OCI-LY1 (cell line): ENCODE results near the gene SFT2D2.

Source experiments
- H2AFZ ChIP-seq: fragments of 200-600 bp; sonication (generic), shearing (Covaris generic); 2 replicates; pipeline ENCODE4 v1.6.0; 2014; ENCODE audit warnings: antibody characterized with exemption, mild to moderate bottlenecking, low read length
- H3F3A ChIP-seq: fragments of 200-600 bp; sonication (generic), shearing (Covaris generic); 2 replicates; pipeline ENCODE4 v1.6.0; 2014; ENCODE audit warnings: mild to moderate bottlenecking, antibody characterized with exemption, low read length, moderate library complexity; ENCODE audit not compliant: insufficient read depth
- H3K27ac ChIP-seq: fragments of 200-600 bp; sonication (generic); 2 replicates; pipeline ENCODE4 v1.5.1; 2014; ENCODE audit warnings: low read length, mixed run types, mild to moderate bottlenecking, low read depth; ENCODE audit not compliant: poor library complexity, severe bottlenecking
- H3K27me3 ChIP-seq: fragments of 200-600 bp; sonication (generic); 2 replicates; pipeline ENCODE4 v1.6.0; 2014; ENCODE audit warnings: antibody characterized with exemption, mild to moderate bottlenecking, low read length, moderate library complexity; ENCODE audit not compliant: insufficient read depth
- H3K36me3 ChIP-seq: fragments of 200-600 bp; sonication (generic); 2 replicates; pipeline ENCODE4 v1.6.1; 2014; ENCODE audit warnings: mild to moderate bottlenecking, antibody characterized with exemption, low read length, moderate library complexity, mixed read lengths; ENCODE audit not compliant: insufficient read depth
- H3K4me1 ChIP-seq: fragments of 200-600 bp; sonication (generic); 2 replicates; pipeline ENCODE4 v1.5.1; 2014; ENCODE audit warnings: mild to moderate bottlenecking, low read length, moderate library complexity; ENCODE audit not compliant: insufficient read depth, severe bottlenecking
- H3K4me2 ChIP-seq: fragments of 200-600 bp; sonication (generic), shearing (Covaris generic); 2 replicates; pipeline ENCODE4 v1.6.1; 2014; ENCODE audit warnings: low read length
- H3K4me3 ChIP-seq: fragments of 200-600 bp; sonication (generic); 2 replicates; pipeline ENCODE4 v1.5.1; 2014; ENCODE audit warnings: low read length, low read depth, mild to moderate bottlenecking, mixed read lengths; ENCODE audit not compliant: poor library complexity, severe bottlenecking
- H3K79me2 ChIP-seq: fragments of 200-600 bp; shearing (Covaris generic); 2 replicates; pipeline ENCODE4 v1.6.1; 2016; ENCODE audit warnings: mixed run types, low read length, mixed read lengths; ENCODE audit not compliant: insufficient read depth
- H3K9ac ChIP-seq: fragments of 200-600 bp; sonication (generic), shearing (Covaris generic); 2 replicates; pipeline ENCODE4 v1.6.1; 2014; ENCODE audit warnings: mild to moderate bottlenecking, low read length, mixed read lengths
- H3K9me2 ChIP-seq: fragments of 200-600 bp; sonication (generic), shearing (Covaris generic); 2 replicates; pipeline ENCODE4 v1.6.1; 2014; ENCODE audit warnings: low read depth, mild to moderate bottlenecking, low read length, mixed read lengths
- H3K9me3 ChIP-seq: fragments of 200-600 bp; shearing (Covaris generic); 2 replicates; pipeline ENCODE4 v1.6.1; 2014; ENCODE audit warnings: low read length, mixed read lengths
- H4K20me1 ChIP-seq: fragments of 200-600 bp; sonication (generic), shearing (Covaris generic); 2 replicates; pipeline ENCODE4 v1.6.0; 2016; ENCODE audit warnings: mild to moderate bottlenecking, low read length; ENCODE audit not compliant: insufficient read depth
- CTCF ChIP-seq: fragments of 200-600 bp; sonication (generic), shearing (Covaris generic); IDR thresholded peaks from 2 replicates; pipeline ENCODE4 v1.5.1; 2017; ENCODE audit warnings: mild to moderate bottlenecking, antibody characterized with exemption, low read length, moderate library complexity, mixed read lengths
- EZH2 ChIP-seq: fragments of 200-600 bp; sonication (generic), shearing (Covaris generic); IDR thresholded peaks from 2 replicates; pipeline ENCODE4 v1.8.0; 2017; ENCODE audit warnings: borderline replicate concordance, mixed run types, mild to moderate bottlenecking, antibody characterized with exemption, low read length, moderate library complexity, mixed read lengths

SFT2D2 gene

DNA sequence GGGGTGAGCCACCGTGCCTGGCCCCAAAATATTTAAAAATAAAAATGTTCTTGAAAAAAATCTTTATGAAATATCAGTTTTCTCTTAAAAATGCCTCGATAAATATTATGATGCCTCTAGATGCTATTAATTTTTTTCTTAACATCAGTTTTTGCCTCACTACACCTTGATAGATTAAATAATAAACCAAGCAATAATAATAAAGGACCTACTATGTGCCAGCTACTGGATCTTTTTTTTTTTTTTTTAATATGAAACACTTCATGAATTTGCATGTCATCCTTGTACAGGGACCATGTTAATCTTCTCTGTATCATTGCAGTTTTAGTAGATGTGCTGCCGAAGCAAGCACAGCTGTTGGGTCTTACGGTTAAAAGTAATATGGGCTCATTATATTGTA is 37.3 kb downstream of the SFT2D2 start:
- Histone ChIP-seq H3K79me2 (no peaks in the 10 kb centered on the region), H3F3A (no peaks in the 10 kb centered on the region), H3K36me3 (peaks cover 22% of the 10 kb centered on the region), H3K27me3 (no peaks in the 10 kb centered on the region), H3K9me2 (no peaks in the 10 kb centered on the region), H3K4me3 (no peak overlapping the region), H3K4me1 (no peaks in the 10 kb centered on the region), H3K4me2 (no peak overlapping the region), H4K20me1 (no peaks in the 10 kb centered on the region), H3K9ac (no peak overlapping the region), H3K9me3 (no peaks in the 10 kb centered on the region), H3K27ac (no peak overlapping the region), H2AFZ (no peak overlapping the region)
- TF ChIP-seq CTCF (no peak), EZH2 (no peak)

- no peaks in the 10 kb centered on the region for H3K9me2 ChIP-seq
- no peaks in the 10 kb centered on the region for H4K20me1 ChIP-seq
- H3K27ac ChIP-seq: no peak overlapping the region
- H3K9ac ChIP-seq: no peak overlapping the region
- no peak overlapping the region for H3K4me2 ChIP-seq
- H3K36me3 ChIP-seq: peaks cover 21% of the 10 kb centered on the region
- H3F3A ChIP-seq: no peaks in the 10 kb centered on the region
- no peak for TF ChIP-seq CTCF
- TF ChIP-seq EZH2: no peak
- no peaks in the 10 kb centered on the region for H3K9me3 ChIP-seq
- H2AFZ ChIP-seq: no peak overlapping the region
- H3K4me1 ChIP-seq: no peaks in the 10 kb centered on the region
- H3K4me3 ChIP-seq: no peak overlapping the region
- no peaks in the 10 kb centered on the region for H3K79me2 ChIP-seq
- H3K27me3 ChIP-seq: no peaks in the 10 kb centered on the region
These were observed 38.5 kb downstream of the SFT2D2 start for GRCh38 chr1:168264296-168264695.

- Histone ChIP-seq H3K27ac (no peak overlapping the region), H3K9me3 (no peaks in the 10 kb centered on the region), H2AFZ (no peak overlapping the region), H3K4me1 (no peaks in the 10 kb centered on the region), H3K4me3 (no peak overlapping the region), H3K4me2 (no peak overlapping the region), H3K27me3 (no peaks in the 10 kb centered on the region), H3K9ac (no peak overlapping the region), H3K9me2 (no peaks in the 10 kb centered on the region), H4K20me1 (no peaks in the 10 kb centered on the region), H3K79me2 (no peaks in the 10 kb centered on the region), H3F3A (no peaks in the 10 kb centered on the region), H3K36me3 (peaks cover 21% of the 10 kb centered on the region)
- no peak for TF ChIP-seq CTCF
- no peak for TF ChIP-seq EZH2
These were observed 39.8 kb downstream of the SFT2D2 start for GRCh38 chr1:168265596-168265995.
